Neural cell (in vitro differentiated cells): ENCODE measurements around the gene LST1. TPM values are rescaled to one million over a fixed set of nuclear protein-coding genes. Genes with fewer than 3 reads are reported as not detected.
A peak's percentile ranks its signal among the peaks of the same experiment; 100 is the strongest.

Experiments used
- H2AFZ ChIP-seq: fragments of 200-600, 300-800 bp; sonication (generic), shearing (Covaris generic); 2 replicates; pipeline ENCODE4 v1.6.0; 2014; ENCODE audit warnings: low read depth, mild to moderate bottlenecking, antibody characterized with exemption, low read length, moderate library complexity
- H3F3A ChIP-seq: fragments of 200-600 bp; shearing (Covaris generic); 2 replicates; pipeline ENCODE4 v1.6.1; 2016; ENCODE audit warnings: mild to moderate bottlenecking, moderate library complexity, mixed read lengths, antibody characterized with exemption, low read length; ENCODE audit not compliant: insufficient read depth, poor library complexity, severe bottlenecking
- H3K27ac ChIP-seq: fragments of 200-600, 300-800 bp; sonication (generic), shearing (Covaris generic); 2 replicates; pipeline ENCODE4 v1.5.1; 2014; ENCODE audit warnings: mild to moderate bottlenecking, low read length, moderate library complexity
- H3K27me3 ChIP-seq: fragments of 300-800, 200-600 bp; sonication (generic), shearing (Covaris generic); 2 replicates; pipeline ENCODE4 v1.6.0; 2014; ENCODE audit warnings: mild to moderate bottlenecking, low read depth, low read length, moderate library complexity; ENCODE audit not compliant: insufficient read depth
- H3K36me3 ChIP-seq: fragments of 300-800, 200-600 bp; sonication (generic), shearing (Covaris generic); 2 replicates; pipeline ENCODE4 v1.5.1; 2014; ENCODE audit warnings: mild to moderate bottlenecking, antibody characterized with exemption, low read length, moderate library complexity; ENCODE audit not compliant: insufficient read depth
- H3K4me2 ChIP-seq: fragments of 300-800, 200-600 bp; sonication (generic), shearing (Covaris generic); 2 replicates; pipeline ENCODE4 v1.6.0; 2014; ENCODE audit warnings: mild to moderate bottlenecking, low read length
- H3K4me3 ChIP-seq: fragments of 300-800, 200-600 bp; sonication (generic), shearing (Covaris generic); 2 replicates; pipeline ENCODE4 v1.5.1; 2014; ENCODE audit warnings: mild to moderate bottlenecking, low read length, moderate library complexity
- H3K79me2 ChIP-seq: fragments of 200-600 bp; shearing (Covaris generic); replicated peaks from 2 replicates; pipeline ENCODE4 v1.6.0; 2014; ENCODE audit warnings: mild to moderate bottlenecking, low read length, moderate library complexity; ENCODE audit not compliant: insufficient read depth
- H3K9ac ChIP-seq: fragments of 300-800, 200-600 bp; sonication (generic), shearing (Covaris generic); 2 replicates; pipeline ENCODE4 v1.6.1; 2016; ENCODE audit warnings: mild to moderate bottlenecking, low read length, mixed read lengths
- H3K9me2 ChIP-seq: fragments of 200-600 bp; shearing (Covaris generic); 2 replicates; pipeline ENCODE4 v1.6.1; 2016; ENCODE audit warnings: mild to moderate bottlenecking, low read length, mixed read lengths; ENCODE audit not compliant: insufficient read depth
- H3K9me3 ChIP-seq: fragments of 200-600, 300-800 bp; sonication (generic), shearing (Covaris generic); 2 replicates; pipeline ENCODE4 v1.6.1; 2016; ENCODE audit warnings: mild to moderate bottlenecking, mixed run types, low read length, moderate library complexity, mixed read lengths
- H4K20me1 ChIP-seq: fragments of 200-600 bp; shearing (Covaris generic); 2 replicates; pipeline ENCODE4 v1.6.1; 2016; ENCODE audit warnings: mild to moderate bottlenecking, mixed run types; ENCODE audit not compliant: insufficient read depth
- CTCF ChIP-seq: fragments of 450-650 bp; IDR thresholded peaks from 2 replicates; pipeline ENCODE4 v1.5.1; 2014; ENCODE audit warnings: antibody characterized with exemption, mild to moderate bottlenecking, moderate library complexity; ENCODE audit not compliant: poor library complexity, severe bottlenecking
- EP300 ChIP-seq: fragments of 450-650 bp; conservative IDR thresholded peaks from 2 replicates; pipeline ENCODE4 v1.6.1; 2014; ENCODE audit warnings: antibody characterized with exemption, mild to moderate bottlenecking, moderate library complexity; ENCODE audit not compliant: poor library complexity, severe bottlenecking
- EZH2 ChIP-seq: fragments of 200-600, 300-800 bp; shearing (Covaris generic), sonication (generic); IDR thresholded peaks from 2 replicates; pipeline ENCODE4 v1.6.1; 2014; ENCODE audit warnings: antibody characterized with exemption, low read length, borderline replicate concordance, mild to moderate bottlenecking; ENCODE audit not compliant: insufficient read depth, poor library complexity, severe bottlenecking
- MXI1 ChIP-seq: fragments of 450-650 bp; conservative IDR thresholded peaks from 2 replicates; pipeline ENCODE4 v1.6.1; 2014; ENCODE audit warnings: antibody characterized with exemption, mild to moderate bottlenecking; ENCODE audit not compliant: poor library complexity, severe bottlenecking
- POLR2AphosphoS5 ChIP-seq: IDR thresholded peaks from 2 replicates; pipeline ENCODE4 v1.6.1; 2012
- RAD21 ChIP-seq: fragments of 450-650 bp; conservative IDR thresholded peaks from 2 replicates; pipeline ENCODE4 v1.6.1; 2014; ENCODE audit warnings: antibody characterized with exemption, mild to moderate bottlenecking, moderate library complexity
- REST ChIP-seq: IDR thresholded peaks from 2 replicates; pipeline ENCODE4 v1.6.1; 2012; ENCODE audit warnings: borderline replicate concordance
- SMC3 ChIP-seq: fragments of 450-650 bp; conservative IDR thresholded peaks from 2 replicates; pipeline ENCODE4 v1.6.1; 2014; ENCODE audit warnings: antibody characterized with exemption, mild to moderate bottlenecking, moderate library complexity; ENCODE audit not compliant: poor library complexity
- TAF1 ChIP-seq: IDR thresholded peaks from 2 replicates; pipeline ENCODE4 v1.6.1; 2012; ENCODE audit warnings: low read depth
- polyA plus RNA-seq: library from polyadenylated mRNA; depleted of rRNA; stranded (reverse); fragments of >200 nt; gene quantifications from 2 replicates; pipeline ENCODE4 v1.2.3, GENCODE V29; 2014

LST1 gene
- polyA plus RNA-seq, 1 donor from 2014 or later = not detected

GRCh38 chr6:31540640-31541039, 45.4 kb upstream of the LST1 start:
- H3K36me3 ChIP-seq = no peaks in the 10 kb centered on the region
- no peaks in the 10 kb centered on the region for H3K9me3 ChIP-seq
- no peaks in the 10 kb centered on the region for H3K27me3 ChIP-seq
- H3K27ac ChIP-seq = peak overlapping the region; percentile 96
- TF ChIP-seq TAF1 (no peak), SMC3 (no peak), RAD21 (no peak)
- no peaks in the 10 kb centered on the region for H3F3A ChIP-seq
- H3K9me2 ChIP-seq = no peaks in the 10 kb centered on the region
- no peak overlapping the region for H2AFZ ChIP-seq
- H4K20me1 ChIP-seq = peaks cover 37% of the 10 kb centered on the region
- peak overlapping the region; percentile 98 for H3K9ac ChIP-seq
- peak overlapping the region; percentile 100 for H3K4me2 ChIP-seq
- peak overlapping the region; percentile 86 for H3K4me3 ChIP-seq
- peaks cover 82% of the 10 kb centered on the region for H3K79me2 ChIP-seq

GRCh38 chr6:31541059-31541657, 44.9 kb upstream of the LST1 start:
- Histone ChIP-seq H2AFZ (peak overlapping the region; percentile 42), H3K27ac (peak overlapping the region; percentile 96), H3K9me2 (no peaks in the 10 kb centered on the region), H3F3A (no peaks in the 10 kb centered on the region), H3K4me2 (peak overlapping the region; percentile 100), H3K4me3 (peak overlapping the region; percentile 86), H3K27me3 (no peaks in the 10 kb centered on the region), H3K9me3 (no peaks in the 10 kb centered on the region), H4K20me1 (peaks cover 33% of the 10 kb centered on the region), H3K36me3 (no peaks in the 10 kb centered on the region), H3K79me2 (peaks cover 85% of the 10 kb centered on the region), H3K9ac (peak overlapping the region; percentile 98)
- TF ChIP-seq SMC3 (no peak), POLR2AphosphoS5 (peak; percentile 33)

GRCh38 chr6:31541658-31542521, 44.2 kb upstream of the LST1 start, which contains the start of gene DDX39B:
Gene DDX39B (minus strand): TSS chr6:31542003. CDS start chr6:31540532, 1,471 bp downstream.
- Histone ChIP-seq H4K20me1 (peaks cover 25% of the 10 kb centered on the region), H3K27ac (peak within 1 kb of the TSS; percentile 96), H2AFZ (peak within 1 kb of the TSS; percentile 66), H3F3A (no peaks in the 10 kb centered on the region), H3K4me3 (peak within 1 kb of the TSS; percentile 86), H3K79me2 (peaks cover 80% of the 10 kb centered on the region), H3K27me3 (no peaks in the 10 kb centered on the region), H3K9me2 (no peaks in the 10 kb centered on the region), H3K4me2 (peak within 1 kb of the TSS; percentile 100), H3K9me3 (no peaks in the 10 kb centered on the region), H3K36me3 (no peaks in the 10 kb centered on the region), H3K9ac (peak within 1 kb of the TSS; percentile 98)
- TF ChIP-seq TAF1 (peak; percentile 99), REST (peak; percentile 99), SMC3 (peak; percentile 37), CTCF (peak; percentile 14), POLR2AphosphoS5 (peak; percentile 99), EP300 (peak; percentile 75), MXI1 (peak; percentile 86), RAD21 (no peak), EZH2 (no peak)
